Measurements from ENCODE around the gene CMYA5. TPM values are rescaled to one million over a fixed set of nuclear protein-coding genes. Genes with fewer than 3 reads are reported as not detected.

The CMYA5 gene
- total and polyA plus RNA-seq, 4 donors = 0.29 to 12.3 (median 0.72) TPM

DNA sequence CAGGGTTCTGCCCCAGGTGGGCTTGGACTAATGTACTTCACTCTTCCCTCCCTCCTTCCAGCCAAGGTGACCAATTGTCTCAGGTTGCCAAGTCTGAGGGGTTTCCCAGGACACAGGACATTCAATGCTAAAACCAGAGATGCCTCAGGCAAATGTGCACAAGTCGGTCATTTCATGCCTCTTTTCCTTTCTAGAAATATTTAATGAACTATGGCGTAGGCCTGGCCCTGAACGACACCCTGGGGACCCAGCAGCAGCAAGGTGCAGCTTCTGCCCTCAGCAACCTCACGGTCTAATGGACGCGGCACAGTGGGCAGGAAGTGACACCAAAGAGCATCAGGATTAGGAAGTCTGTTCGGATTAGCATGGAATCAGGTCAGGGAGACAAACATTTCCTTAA lies 153.4 kb downstream of the CMYA5 start:
- no peak for TF ChIP-seq CTCF (IDR thresholded peaks at IDR 0.05; ENCODE audit: control extremely low read depth, extremely low read depth)
- 82 to 93% methylated on average over 7 of the region's 7 CpGs for WGBS, 2 donors
- DNase-seq = no peak
- Histone ChIP-seq H3K4me3 (no peak overlapping the region), H3K27ac (ENCODE audit: low read depth in 1 of 2, low read length in 1 of 2) (no peak overlapping the region), H3K36me3 (ENCODE audit: control insufficient read depth in 4 of 4, insufficient read depth in 4 of 4, low read length in 4 of 4) (no peaks in the 10 kb centered on the region), H3K27me3 (ENCODE audit: control insufficient read depth in 3 of 3, insufficient read depth in 3 of 3, low read length in 2 of 3) (no peaks in the 10 kb centered on the region), H3K9me3 (ENCODE audit: control insufficient read depth in 4 of 4, insufficient read depth in 3 of 4, low read length in 3 of 4) (peaks cover 0 to 6% (median 0%) of the 10 kb centered on the region in 4 donors), H3K9ac (ENCODE audit: insufficient read depth in 1 of 2, low read length in 2 of 2) (no peak overlapping the region), H3K4me1 (ENCODE audit: control insufficient read depth in 5 of 5, insufficient read depth in 5 of 5, low read length in 5 of 5) (peaks cover 0 to 5% (median 0%) of the 10 kb centered on the region in 5 donors)
- ATAC-seq (ENCODE audit: insufficient read depth, low FRiP score) = no peak

- WGBS, 2 donors = 88 to 92% methylated on average over 15 of the region's 15 CpGs
- Histone ChIP-seq H3K27me3 (ENCODE audit: control insufficient read depth in 3 of 3, insufficient read depth in 3 of 3, low read length in 2 of 3) (no peaks in the 10 kb centered on the region), H3K9ac (ENCODE audit: insufficient read depth in 1 of 2, low read length in 2 of 2) (no peak overlapping the region), H3K9me3 (ENCODE audit: control insufficient read depth in 4 of 4, insufficient read depth in 3 of 4, low read length in 3 of 4) (peaks cover 0 to 6% (median 0%) of the 10 kb centered on the region in 4 donors), H3K36me3 (ENCODE audit: control insufficient read depth in 4 of 4, insufficient read depth in 4 of 4, low read length in 4 of 4) (no peaks in the 10 kb centered on the region), H3K4me1 (ENCODE audit: control insufficient read depth in 5 of 5, insufficient read depth in 5 of 5, low read length in 5 of 5) (peaks cover 0 to 5% (median 0%) of the 10 kb centered on the region in 5 donors), H3K4me3 (no peak overlapping the region), H3K27ac (ENCODE audit: low read depth in 1 of 2, low read length in 1 of 2) (no peak overlapping the region)
- DNase-seq (no peak), ATAC-seq (ENCODE audit: insufficient read depth, low FRiP score) (no peak)
- TF ChIP-seq CTCF (IDR thresholded peaks at IDR 0.05; ENCODE audit: control extremely low read depth, extremely low read depth) = no peak
Observed at GRCh38 chr5:79843450-79844388, 154.1 kb downstream of the CMYA5 start.

- no peak overlapping the region for H3K9ac ChIP-seq (ENCODE audit: insufficient read depth in 1 of 2, low read length in 2 of 2)
- H3K27me3 ChIP-seq (ENCODE audit: control insufficient read depth in 3 of 3, insufficient read depth in 3 of 3, low read length in 2 of 3) = no peaks in the 10 kb centered on the region
- H3K4me3 ChIP-seq = no peak overlapping the region
- WGBS, 2 donors = 96 to 100% methylated on average over 1 of the region's 1 CpG
- H3K4me1 ChIP-seq (ENCODE audit: control insufficient read depth in 5 of 5, insufficient read depth in 5 of 5, low read length in 5 of 5) = peaks cover 0 to 5% (median 0%) of the 10 kb centered on the region in 5 donors
- no peak overlapping the region for H3K27ac ChIP-seq (ENCODE audit: low read depth in 1 of 2, low read length in 1 of 2)
- no peak for DNase-seq
- no peak for TF ChIP-seq CTCF (IDR thresholded peaks at IDR 0.05; ENCODE audit: control extremely low read depth, extremely low read depth)
- ATAC-seq (ENCODE audit: insufficient read depth, low FRiP score) = no peak
- no peaks in the 10 kb centered on the region for H3K36me3 ChIP-seq (ENCODE audit: control insufficient read depth in 4 of 4, insufficient read depth in 4 of 4, low read length in 4 of 4)
- H3K9me3 ChIP-seq (ENCODE audit: control insufficient read depth in 4 of 4, insufficient read depth in 3 of 4, low read length in 3 of 4) = peaks cover 0 to 6% (median 0%) of the 10 kb centered on the region in 4 donors
Observed at GRCh38 chr5:79844571-79844970, 154.9 kb downstream of the CMYA5 start.

All from lung (tissue), 12 donors.